Midbrain (tissue), 1 donor: Measurements from ENCODE around the gene PPP2R1B.
"Not testable (repeated sequence)": the region's sequence is repeated elsewhere in the genome, so short reads cannot be mapped to it uniquely, and the experiment has no call there.

Source experiments
- DNase-seq: peaks from one replicate; lab custom pipeline; 2025; lab: John Stamatoyannopoulos, UW

The PPP2R1B gene

DNA sequence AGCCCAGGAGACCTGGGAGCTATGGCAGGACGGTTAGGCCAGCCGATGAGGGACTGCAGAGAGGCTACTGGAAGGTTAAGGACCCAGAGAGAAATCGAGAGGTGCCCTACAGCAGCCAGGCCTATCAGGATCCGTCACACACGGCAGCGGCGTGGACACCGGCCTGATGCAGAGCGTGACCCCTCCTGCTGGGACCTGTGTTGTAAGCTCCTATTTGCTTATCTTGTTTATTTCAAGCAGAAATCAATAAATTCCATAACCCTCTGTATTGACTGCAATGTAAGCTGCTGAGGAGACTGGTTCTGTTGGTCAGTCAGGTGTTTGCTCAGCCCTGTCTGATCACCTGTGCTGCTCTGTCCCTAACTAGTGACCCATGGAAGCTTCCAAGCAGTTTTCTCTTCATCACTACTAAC is 39.9 kb downstream of the PPP2R1B start:
- no peak for DNase-seq

DNA sequence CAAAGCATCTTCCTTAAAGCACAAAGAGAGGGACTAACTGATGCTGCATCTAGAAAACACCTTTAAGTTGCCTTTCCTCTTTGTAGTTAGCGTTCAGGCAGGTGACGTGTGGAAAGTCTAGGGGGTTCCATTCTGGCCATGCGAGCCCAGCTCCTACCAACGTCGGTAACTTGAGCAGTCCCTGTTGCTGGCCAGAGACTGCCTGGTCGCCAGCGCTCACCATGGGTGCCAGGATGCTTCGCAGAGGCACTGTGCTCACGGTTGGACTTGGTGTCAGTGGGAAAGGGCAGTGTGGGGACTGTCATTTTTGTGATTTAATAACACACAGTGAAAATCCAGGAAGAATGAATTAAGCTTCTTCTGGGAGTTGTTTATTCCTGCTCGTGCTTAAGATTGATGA is 40.6 kb downstream of the PPP2R1B start:
- DNase-seq: no peak

DNA sequence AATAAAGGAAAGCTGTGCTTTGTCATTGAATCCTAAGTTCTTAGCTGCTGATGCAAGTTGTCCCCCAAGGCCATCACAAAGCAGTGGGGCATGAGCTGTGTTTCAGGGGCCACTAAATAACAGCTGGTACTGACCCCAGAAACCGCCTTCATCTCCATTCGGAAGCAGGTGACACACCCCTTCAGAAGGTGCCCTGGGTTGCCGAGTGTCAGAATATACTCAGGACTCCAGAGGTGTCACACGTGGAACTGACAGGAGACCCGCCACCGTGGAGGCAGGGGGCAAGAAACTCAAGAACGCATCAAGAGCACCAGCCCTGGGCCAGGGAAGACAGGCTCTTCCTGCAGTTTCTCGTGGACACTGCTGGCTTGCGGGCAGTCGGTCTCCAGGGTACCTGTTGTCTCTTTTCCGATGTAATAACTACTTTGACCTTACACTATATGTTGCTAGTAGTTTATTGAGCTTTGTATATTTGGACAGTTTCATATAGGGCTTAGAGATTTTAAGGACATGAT is 41.5 kb downstream of the PPP2R1B start:
- DNase-seq: no peak

DNA sequence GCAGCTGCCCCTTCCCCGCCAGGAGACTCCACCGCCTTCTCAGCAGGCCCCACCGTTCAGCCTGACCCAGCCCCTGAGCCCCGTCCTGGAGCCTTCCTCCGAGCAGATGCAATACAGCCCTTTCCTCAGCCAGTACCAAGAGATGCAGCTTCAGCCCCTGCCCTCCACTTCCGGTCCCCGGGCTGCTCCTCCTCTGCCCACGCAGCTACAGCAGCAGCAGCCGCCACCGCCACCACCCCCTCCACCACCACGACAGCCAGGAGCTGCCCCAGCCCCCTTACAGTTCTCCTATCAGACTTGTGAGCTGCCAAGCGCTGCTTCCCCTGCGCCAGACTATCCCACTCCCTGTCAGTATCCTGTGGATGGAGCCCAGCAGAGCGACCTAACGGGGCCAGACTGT is 42.6 kb downstream of the PPP2R1B start:
- DNase-seq: no peak

DNA sequence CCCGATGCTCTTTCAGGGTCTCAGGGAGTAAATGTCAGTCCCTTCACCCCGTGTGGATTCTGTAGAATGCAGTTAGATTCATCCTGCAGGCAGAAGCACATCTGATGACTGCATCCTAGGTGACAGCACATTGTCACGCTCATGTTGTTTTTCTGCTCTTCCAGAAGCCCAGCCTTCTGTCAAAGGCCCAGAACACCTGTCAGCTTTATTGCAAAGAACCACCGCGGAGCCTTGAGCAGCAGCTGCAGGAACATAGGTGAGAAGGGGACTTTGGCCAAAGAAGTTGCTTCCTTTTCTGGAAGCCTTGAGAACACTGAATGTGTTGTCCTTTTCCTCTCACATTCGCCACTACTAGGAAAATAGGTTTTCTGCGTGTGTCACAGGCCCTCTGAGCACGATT is 43.7 kb downstream of the PPP2R1B start:
- DNase-seq: no peak

DNA sequence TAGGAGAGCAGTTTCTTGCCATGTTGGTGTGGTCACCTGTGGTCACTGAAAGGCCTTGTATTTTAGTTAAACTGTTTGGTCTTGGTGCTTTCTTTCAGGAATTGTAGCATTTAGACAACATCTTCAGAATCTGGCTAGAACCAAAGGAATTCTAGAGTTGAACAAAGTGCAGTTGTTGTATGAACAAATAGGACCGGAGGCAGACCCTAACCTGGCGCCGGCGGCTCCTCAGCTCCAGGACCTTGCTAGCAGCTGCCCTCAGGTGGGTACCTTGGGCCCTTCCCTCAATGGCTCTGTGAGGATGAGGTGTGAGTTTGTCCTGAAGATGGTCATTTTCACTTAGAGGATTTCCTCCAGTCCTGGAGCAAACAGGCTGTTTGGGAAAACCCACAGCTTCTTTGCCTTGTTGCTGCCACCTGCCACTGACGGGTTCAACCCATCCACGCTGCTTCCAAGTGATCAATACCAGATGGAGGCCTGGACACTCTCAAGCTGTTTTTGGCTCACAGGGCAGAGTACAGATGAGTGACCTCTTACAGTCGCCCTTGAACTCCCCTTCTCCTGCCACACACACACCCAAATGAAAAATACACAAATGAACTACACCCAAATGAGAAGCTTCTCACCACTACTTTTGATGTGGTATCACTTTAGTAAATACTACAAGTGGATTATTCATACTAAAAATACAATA is 45.2 kb downstream of the PPP2R1B start:
- DNase-seq: no peak

DNA sequence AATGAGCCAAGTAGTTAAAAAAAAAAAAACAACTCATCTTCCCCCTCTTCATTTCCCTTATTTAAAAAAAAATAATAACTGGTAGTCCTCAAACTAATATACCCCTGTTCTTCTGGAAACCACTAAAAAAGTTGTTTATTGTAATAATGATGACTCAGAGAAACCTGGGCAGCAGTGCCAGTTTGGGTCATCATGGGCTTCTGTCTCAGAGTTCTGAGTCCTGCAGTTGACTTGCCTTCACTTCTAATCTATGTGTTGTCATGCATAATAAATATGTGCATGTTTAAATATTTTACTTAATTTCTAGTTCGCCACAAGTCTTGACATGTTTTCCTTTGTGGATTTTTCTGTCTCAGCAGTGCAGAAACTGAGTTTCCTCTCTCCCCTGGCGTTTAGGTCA is 46.8 kb downstream of the PPP2R1B start:
- DNase-seq: no peak

DNA sequence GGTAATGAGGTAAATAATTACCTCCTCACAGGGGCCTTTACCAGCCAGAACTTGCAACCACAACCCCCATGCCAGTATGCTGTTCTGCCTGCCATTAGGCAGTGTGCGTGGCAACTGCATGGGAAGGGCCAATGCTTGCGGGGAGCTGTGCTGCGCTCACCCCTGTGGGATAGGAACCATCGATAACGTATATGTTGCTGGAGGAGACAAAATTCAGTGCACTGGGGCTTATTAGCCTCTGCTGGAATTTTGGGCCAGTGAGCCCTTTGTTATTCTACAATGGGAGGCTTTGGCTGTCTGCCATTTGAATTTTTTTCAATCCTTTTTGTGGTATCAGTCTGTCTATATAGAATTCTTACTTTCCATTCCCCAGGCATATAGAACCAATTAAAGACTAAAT is 47.3 kb downstream of the PPP2R1B start:
- DNase-seq: no peak

DNA sequence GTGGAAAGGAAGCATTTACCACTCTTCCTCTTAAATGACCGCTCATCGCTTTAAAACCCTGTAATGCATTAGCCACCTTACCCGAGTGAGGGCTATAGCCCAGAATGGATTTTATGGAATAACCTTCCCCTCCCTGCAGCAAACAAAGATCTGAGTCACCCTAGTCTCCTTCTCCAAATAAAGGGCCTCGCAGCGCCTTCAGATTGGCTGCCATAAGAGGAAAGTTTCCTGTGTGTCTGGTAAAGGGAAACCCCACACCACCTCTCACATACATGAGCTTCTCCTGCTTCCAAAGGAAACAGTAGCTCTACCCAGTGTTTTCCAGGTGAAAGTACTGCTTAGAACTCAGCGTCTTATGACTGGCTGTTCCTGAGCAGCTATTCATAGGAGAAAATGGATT is 47.8 kb downstream of the PPP2R1B start:
- DNase-seq: peak; percentile 10

DNA sequence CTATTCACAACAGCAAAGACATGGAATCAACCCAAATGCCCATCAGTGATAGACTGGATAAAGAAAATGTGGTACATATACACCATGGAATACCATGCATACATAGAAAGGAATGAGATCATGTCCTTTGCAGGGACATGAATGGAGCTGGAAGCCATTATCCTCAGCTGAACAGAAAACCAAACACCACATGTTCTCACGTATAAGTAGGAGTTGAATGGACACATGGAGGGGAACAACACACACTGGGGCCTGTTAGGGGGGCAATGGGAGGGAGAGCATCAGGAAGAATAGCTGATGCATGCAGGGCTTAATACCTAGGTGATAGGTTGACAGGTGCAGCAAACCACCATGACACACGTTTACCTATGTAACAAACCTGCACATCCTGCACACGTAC is 48.5 kb downstream of the PPP2R1B start:
- not testable (repeated sequence) for DNase-seq

DNA sequence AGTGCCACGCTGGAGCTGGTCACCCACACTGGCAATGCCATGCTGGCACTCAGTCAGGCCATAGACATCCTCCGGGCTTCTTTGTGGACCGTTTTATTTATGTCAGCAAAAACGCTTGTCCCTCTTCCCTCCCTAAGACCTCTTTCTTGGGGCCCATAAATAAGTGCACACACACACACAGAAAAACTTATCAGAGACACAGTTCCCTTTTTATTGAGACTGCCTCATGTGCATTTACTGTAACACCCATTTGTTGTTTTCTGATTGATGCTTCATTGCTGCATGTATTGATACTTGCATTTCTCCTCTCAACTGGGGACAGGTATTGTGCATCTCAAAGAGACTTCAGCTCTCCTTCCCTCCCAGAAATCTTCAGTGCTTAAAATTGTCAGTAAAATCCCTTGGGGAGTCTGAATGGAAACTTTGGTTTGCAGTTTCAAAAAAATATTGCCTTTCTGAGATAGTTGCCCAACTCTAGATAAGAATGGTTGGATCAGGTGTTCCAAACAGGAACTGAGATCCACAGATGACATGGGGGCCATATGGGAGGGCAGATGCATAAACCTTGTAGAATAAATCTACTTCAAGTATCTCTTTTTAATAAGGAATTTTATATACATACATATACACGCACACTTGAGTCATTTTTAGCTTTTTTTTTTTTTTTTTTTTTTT is 50.9 kb downstream of the PPP2R1B start:
- no peak for DNase-seq

DNA sequence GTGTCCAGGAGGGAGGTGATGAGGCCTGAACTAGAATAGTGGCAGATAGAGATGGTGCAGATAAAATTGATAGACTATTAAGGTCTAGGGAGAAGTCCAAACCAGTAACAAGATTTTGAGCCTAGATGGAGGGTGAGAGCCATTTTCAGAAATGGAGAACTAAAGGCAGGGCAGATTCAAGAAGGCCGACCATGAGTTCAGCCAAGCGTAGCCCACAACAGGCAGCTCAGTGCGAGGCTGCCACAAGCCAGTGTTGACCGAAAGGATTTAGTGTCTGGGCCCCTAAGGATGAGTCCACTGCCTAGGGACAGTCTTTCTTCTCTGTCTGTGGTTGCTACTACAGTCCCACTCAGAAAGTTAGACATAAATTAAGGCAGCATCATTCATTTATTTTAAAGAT is 51.7 kb downstream of the PPP2R1B start:
- no peak for DNase-seq

DNA sequence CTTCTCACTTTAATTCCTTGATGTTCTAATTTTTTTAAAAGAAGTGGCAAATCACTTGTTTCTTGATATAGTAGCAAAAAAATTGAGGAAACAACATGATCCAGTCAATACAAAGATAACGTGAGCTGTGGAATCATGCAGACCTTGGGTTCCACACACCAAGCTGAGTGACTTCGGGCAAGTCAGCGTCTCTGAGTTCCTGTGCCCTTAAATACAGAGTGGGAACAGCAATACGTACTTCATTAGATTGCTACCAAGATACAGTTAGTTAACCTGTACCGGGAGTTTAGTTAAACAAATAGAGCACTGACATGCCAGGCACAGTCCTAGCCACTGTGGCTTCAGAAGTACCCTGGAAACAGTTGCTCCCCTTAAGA is 58.5 kb downstream of the PPP2R1B start:
- DNase-seq: no peak

DNA sequence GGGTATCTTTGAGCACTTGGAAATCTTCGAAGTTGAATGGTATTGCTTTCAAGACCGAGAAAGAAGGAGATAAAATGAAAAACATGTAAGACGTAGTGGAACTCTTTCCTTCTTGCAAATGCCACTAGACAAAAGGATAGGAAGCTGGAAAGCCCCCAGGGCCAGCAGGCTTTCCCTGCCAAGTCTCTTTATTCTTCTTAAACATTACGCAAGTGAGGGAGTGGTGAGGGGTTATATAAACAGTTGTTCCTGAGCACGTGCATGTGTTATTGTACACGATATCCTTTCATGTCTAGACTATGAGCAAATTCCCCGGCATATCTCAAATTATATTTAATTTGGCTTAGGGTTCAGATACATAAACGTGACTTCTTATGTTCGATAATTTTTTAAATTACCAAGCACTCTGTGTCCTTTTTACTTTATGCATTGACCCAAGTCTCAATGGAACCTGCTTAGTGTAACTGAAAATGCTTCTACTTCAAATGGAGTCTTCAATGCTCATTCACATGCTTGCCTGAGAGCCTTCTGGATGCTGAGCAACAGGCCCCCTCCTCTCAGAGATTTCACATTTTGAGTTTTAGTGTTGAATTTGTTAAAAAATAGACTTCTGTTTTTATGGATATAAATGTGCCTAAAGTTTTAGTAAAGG is 59.0 kb downstream of the PPP2R1B start:
- DNase-seq: peak; percentile 62

DNA sequence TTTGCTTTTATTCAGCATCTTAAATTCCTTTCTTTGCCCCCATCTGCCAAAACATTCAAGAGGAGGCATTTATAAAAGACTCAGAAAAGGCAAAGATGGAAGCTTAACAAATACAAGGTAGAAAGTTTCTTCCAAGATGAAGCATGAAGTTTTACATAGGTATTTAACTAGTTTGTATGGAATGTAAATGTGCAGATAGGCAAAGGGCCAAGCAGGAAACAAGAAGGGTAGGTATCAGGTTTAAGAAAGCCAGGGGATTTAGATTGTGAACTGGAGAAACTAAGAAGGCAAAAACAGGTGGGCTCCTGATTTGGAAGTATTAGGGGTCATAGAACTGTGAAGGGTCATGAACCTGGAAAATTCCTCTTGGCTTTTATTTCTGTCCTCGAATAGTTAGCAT is 62.6 kb downstream of the PPP2R1B start:
- no peak for DNase-seq

DNA sequence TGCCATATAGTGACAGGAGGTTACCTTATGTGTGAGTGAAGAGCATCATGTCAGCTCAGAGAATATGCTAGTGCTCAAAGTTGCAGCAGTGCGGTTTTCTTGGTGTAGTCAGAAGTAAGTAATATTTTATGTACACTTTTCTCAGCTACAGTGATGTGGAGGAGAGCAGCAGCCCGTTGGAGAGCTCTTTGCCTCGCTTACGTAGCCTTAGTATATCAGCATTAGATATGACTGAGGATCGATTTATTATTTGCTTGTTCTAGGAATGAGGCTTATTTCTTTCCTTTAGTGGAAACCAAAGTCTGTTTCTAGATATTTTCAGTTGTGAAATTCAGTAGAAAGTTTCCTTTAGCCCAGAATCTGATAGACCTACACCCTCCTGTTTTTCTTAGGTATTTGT is 63.6 kb downstream of the PPP2R1B start:
- no peak for DNase-seq

DNA sequence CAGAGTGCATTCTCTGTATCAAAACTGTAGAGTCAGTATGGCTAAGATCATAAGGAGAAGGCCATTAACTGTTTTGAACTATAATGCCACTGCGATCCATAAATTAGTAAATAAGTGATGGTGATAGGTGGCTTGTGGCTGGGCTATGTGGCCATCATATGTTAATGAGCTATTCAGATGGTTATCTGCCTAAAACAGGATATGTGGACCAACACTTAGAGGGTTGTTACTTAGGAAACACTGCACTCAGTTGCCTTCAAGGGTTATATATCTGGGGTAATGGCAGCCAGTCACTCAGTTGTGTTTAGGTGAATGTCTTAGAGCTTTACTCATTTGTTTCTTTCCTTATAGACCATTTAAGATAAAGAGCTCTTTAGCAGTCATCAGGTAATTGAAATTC is 66.0 kb downstream of the PPP2R1B start:
- no peak for DNase-seq

DNA sequence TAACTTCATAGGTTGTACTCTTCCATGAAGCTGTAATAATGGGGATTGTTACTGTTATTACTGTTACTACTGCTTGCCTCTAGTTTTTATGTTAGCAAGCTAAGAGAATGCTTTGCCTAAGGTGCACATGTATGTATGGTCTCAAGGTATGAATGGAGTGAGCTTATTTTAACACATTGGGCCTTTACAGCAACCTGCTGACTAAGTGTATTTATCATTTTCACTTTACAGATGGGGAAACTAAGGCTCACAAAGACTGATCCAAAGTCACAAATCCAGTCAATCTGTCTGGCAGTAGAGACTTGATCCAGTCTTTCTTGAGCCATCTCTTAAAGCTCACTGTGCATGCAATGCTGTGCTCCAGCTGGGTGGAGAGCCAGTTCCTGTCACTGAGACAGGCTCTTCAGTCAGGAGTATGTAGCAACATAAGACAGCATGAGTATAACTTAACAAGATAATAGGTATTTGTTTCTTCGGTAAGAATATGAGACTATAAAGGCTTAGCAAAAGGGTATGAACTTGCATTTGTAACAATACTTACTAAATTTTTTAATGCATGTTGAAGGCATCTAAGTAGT is 66.5 kb downstream of the PPP2R1B start:
- no peak for DNase-seq

DNA sequence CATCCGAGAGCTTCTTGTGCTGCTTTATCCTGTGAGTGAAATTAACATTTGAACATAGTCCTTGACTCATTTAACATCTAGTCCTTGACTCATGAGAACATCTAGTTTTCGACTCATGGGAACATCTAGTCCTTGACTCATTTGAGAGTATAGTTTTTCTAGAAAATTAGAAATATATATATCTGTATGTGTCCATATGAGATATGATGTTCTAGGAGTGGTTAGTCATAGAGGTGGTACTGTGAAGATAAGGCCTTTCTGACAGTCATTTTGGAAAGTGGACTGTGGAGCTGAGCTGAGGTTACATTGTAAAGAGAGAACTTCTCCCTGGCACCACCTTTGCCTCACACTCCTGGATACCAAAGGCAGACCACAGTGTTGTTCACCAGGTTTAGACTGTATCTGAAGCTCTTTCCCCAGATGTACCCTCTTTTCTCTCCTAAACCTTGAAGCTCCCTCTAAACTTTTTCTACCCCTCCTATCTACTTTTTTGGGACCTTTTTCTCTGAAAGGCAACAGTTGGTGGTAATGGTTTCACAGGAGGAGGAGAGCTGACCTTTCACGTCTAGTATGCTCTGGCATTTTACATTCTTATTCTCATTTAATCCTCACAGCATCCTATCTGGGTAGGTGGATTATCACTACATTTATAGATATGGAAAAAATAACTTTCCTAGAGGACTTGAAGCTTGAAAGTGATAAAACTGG is 67.2 kb downstream of the PPP2R1B start:
- DNase-seq: no peak

DNA sequence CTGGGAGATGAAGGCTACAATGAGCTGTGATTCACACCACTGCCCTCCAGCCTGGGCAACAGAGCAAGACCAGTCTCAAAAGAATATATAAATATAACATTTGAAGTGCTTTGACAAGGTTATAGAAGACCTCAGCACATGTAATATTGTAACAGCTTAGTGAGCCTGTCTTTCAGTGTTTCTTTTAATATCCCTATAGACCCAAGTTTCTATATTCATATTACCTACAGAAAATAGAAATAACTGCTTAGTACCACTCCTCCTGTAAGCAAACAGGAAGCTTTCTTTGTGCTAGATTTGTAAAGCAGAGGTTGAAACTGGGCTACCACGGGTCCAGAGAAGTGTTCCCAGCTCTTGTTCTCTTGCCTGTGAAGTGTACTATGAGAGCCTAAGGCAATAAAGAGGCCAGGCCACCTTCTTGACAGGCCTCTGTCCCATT is 68.2 kb downstream of the PPP2R1B start:
- DNase-seq: no peak

DNA sequence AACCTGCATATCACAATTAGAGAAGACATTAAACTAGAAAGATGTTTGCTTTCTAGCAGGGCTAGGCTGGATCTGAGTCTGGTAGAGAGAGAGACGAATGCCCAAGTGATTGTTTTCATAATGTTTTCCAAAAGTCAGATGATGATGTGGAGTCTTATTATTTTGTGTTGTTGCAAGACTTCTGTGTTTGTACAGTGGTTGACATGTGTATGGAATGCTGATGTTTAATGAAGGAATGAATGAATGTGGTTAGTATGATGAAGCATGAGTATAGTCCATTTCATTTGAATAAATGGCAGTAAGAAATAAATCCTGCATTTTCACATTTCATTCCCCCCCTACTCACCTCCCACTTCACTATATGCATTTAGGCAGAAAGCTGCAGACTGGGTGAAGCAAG is 69.6 kb downstream of the PPP2R1B start:
- no peak for DNase-seq

DNA sequence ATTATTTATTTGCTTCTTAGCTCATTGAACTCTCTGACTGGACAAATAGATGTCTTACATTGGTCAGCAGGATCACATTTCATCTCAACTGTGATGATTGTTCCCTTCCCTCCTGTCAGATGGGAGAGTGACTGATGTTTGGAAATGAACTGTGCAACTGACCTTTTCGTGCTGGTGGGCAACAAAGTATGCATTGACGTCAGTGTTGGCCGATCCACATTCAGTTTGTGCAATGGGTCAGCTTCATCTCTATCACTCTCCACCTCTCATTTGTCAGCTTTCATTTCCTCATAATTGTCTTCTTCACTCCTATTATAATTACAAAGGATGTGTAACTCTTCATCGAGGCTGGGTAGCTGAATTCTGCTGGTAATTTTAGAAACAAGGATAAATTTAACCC is 71.3 kb downstream of the PPP2R1B start:
- no peak for DNase-seq
